Right atrium auricular region (tissue), 2 donors: ENCODE measurements around the gene CHD6. TPM values are rescaled to one million over a fixed set of nuclear protein-coding genes. Genes with fewer than 3 reads are reported as not detected.
"Not testable (repeated sequence)": the region's sequence is repeated elsewhere in the genome, so short reads cannot be mapped to it uniquely, and the experiment has no call there.

Experiments used
- DNase-seq: peaks from one replicate; pipeline ENCODE4 v3.0.0-alpha.2; 2019; ENCODE audit warnings: low spot score
- H3K27ac ChIP-seq, 2 donors: fragments of 200-600 bp; sonication (generic); 1 replicate in 1 of 2; 2 replicates in 1 of 2; pipeline ENCODE4 v1.5.1; 2016 to 2019
- H3K27me3 ChIP-seq, 2 donors: fragments of 200-600 bp; sonication (generic); one replicate each; pipeline versions ENCODE4 v1.5.1 to v1.6.0; 2017 to 2019
- H3K36me3 ChIP-seq: fragments of 200-600 bp; sonication (generic); one replicate; pipeline ENCODE4 v1.5.1; 2016
- H3K4me1 ChIP-seq, 2 donors: fragments of 200-600 bp; sonication (generic); one replicate each; pipeline versions ENCODE4 v1.5.1 to v1.6.0; 2017 to 2019
- H3K4me3 ChIP-seq, 2 donors: fragments of 200-600 bp; sonication (generic); 1 replicate in 1 of 2; 2 replicates in 1 of 2; pipeline ENCODE4 v1.5.1; 2017 to 2019; ENCODE audit warnings: mild to moderate bottlenecking in 1 of 2, moderate library complexity in 1 of 2
- H3K9me3 ChIP-seq, 2 donors: fragments of 200-600 bp; sonication (generic); one replicate each; pipeline ENCODE4 v1.5.1; 2019
- CTCF ChIP-seq, 2 donors: fragments of 200-600 bp; sonication (generic); IDR thresholded peaks; one replicate each; pipeline ENCODE4 v1.5.1; 2019; ENCODE audit warnings: antibody characterized with exemption in 2 of 2
- total RNA-seq, 2 donors: library from RNA; depleted of rRNA; stranded (reverse); fragments of >200 nt; gene quantifications; one replicate each; pipeline ENCODE4 v1.1.0, GENCODE V29; 2016

Gene CHD6
- total RNA-seq, 2 donors from 2014 or later, result 22.2 to 27.4 TPM

DNA sequence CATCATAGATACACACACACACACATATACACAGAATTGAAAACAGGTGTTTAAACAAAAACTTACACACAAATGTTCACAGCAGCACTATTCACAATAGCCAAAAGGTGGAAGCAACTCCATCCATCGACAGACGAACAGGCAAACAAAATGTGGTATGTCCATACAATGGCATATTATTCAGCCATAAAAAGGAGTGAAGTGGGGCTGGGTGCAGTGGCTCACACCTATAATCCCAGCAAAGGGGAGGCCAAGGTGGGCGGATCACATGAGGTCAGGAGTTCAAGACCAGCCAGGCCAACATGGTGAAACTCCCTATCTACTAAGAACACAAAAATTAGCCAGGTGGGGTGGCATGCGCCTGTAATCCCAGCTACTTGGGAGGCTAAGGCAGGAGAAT is 80.3 kb downstream of the CHD6 start:
- H3K27me3 ChIP-seq, result no peaks in the 10 kb centered on the region
- no peak for TF ChIP-seq CTCF (IDR thresholded peaks at IDR 0.05)
- peaks cover 0 to 3% of the 10 kb centered on the region in 2 donors for H3K9me3 ChIP-seq
- H3K4me3 ChIP-seq, result no peak overlapping the region
- peaks cover 10% of the 10 kb centered on the region for H3K36me3 ChIP-seq
- no peaks in the 10 kb centered on the region for H3K4me1 ChIP-seq
- H3K27ac ChIP-seq, result no peak overlapping the region
- DNase-seq, result no peak

DNA sequence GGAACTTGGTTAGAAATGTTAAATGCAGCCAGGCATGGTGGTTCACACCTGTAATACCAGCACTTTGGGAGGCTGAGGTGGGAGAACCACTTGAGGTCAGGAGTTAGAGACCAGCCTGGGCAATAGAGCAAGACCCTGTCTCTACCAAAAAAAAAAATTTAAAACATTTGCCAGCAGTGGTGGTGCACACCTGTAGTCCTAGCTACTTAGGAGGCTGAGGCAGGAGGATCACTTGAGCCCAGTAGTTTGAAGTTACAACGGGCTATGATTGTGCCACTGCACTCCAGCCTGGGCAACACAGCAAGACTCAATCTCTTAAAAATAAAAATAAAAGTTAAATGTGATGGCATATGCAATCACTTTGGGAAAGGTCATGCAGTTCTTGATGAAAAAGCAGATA is 82.6 kb downstream of the CHD6 start:
- not testable (repeated sequence) for H3K27ac ChIP-seq, DNase-seq, H3K4me3 ChIP-seq, H3K9me3 ChIP-seq, H3K4me1 ChIP-seq, H3K27me3 ChIP-seq
- peaks cover 20% of the 10 kb centered on the region for H3K36me3 ChIP-seq

DNA sequence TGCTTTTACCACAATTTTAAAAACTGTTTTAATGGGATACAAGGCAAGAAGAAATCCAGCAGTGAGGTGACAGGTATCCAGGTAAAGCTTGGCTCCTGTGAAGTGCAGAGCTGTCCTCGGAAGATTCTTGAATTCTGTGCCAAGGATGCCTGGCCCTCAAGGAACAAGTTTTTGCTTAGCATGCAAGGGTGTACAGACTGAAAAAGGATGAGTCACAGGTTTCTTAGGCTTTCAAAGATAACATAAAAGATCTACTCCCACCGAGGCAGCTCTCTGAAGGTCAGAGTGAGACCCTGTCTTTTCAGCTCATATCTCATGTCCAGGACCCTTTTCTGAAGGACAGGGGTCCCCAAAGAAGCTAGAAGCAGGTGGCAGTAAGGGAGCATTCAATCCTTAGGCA is 83.3 kb downstream of the CHD6 start:
- TF ChIP-seq CTCF (IDR thresholded peaks at IDR 0.05), result no peak
- H3K27ac ChIP-seq, result no peak overlapping the region
- H3K36me3 ChIP-seq, result peaks cover 20% of the 10 kb centered on the region
- no peaks in the 10 kb centered on the region for H3K27me3 ChIP-seq
- no peaks in the 10 kb centered on the region for H3K4me1 ChIP-seq
- peaks cover 0 to 3% of the 10 kb centered on the region in 2 donors for H3K9me3 ChIP-seq
- DNase-seq, result no peak
- no peak overlapping the region for H3K4me3 ChIP-seq

GRCh38 chr20:41534170-41534569 is 84.0 kb downstream of the CHD6 start:
- H3K9me3 ChIP-seq, result peaks cover 0 to 3% of the 10 kb centered on the region in 2 donors
- H3K27ac ChIP-seq, result no peak overlapping the region
- no peak overlapping the region for H3K4me3 ChIP-seq
- no peaks in the 10 kb centered on the region for H3K4me1 ChIP-seq
- no peaks in the 10 kb centered on the region for H3K27me3 ChIP-seq
- no peak for TF ChIP-seq CTCF (IDR thresholded peaks at IDR 0.05)
- no peak for DNase-seq
- peaks cover 20% of the 10 kb centered on the region for H3K36me3 ChIP-seq

- no peaks in the 10 kb centered on the region for H3K4me1 ChIP-seq
- H3K9me3 ChIP-seq, result peaks cover 0 to 3% of the 10 kb centered on the region in 2 donors
- TF ChIP-seq CTCF (IDR thresholded peaks at IDR 0.05), result no peak
- DNase-seq, result no peak
- H3K4me3 ChIP-seq, result no peak overlapping the region
- H3K27me3 ChIP-seq, result no peaks in the 10 kb centered on the region
- no peak overlapping the region for H3K27ac ChIP-seq
- peaks cover 20% of the 10 kb centered on the region for H3K36me3 ChIP-seq
Observed at GRCh38 chr20:41533537-41534136, 84.5 kb downstream of the CHD6 start.

DNA sequence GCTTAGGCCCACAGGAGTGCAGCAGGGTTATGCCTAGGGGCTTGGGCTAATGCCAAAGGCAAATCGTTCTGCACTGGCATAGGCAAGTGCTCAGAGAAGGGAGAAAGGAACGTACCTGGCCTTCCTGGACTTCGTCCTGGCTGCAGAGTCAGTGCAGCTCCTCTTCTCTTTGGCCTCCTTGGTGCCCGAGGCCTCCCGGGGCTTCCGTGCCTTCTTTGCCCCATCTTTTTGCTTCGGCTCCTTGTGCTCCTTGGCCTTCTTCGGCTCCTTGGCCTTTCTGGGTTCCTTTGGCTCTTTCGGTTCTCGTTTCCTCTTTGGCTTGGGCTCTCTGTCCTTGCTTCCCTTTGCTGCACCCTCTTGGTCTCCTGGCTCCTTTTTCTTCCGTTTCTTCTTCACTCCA is 85.2 kb downstream of the CHD6 start:
- H3K4me3 ChIP-seq, result no peak overlapping the region
- H3K27me3 ChIP-seq, result no peaks in the 10 kb centered on the region
- peaks cover 0 to 2% of the 10 kb centered on the region in 2 donors for H3K9me3 ChIP-seq
- H3K36me3 ChIP-seq, result peaks cover 18% of the 10 kb centered on the region
- no peaks in the 10 kb centered on the region for H3K4me1 ChIP-seq
- TF ChIP-seq CTCF (IDR thresholded peaks at IDR 0.05), result no peak
- no peak overlapping the region for H3K27ac ChIP-seq
- DNase-seq, result no peak
